Astrocyte (in vitro differentiated cells and primary cell): ENCODE measurements around the gene TBC1D24. TPM values are rescaled to one million over a fixed set of nuclear protein-coding genes. Genes with fewer than 3 reads are reported as not detected.

ENCODE experiments used
- DNase-seq: peaks from one replicate; pipeline ENCODE4 v3.0.0-alpha.2; 2010; ENCODE audit warnings: low read depth
- FAIRE-seq: peaks from 2 replicates; lab custom pipeline; 2011; peaks lifted over from hg19 to GRCh38; lab: Jason Lieb, UNC
- H2AFZ ChIP-seq: 2 replicates; pipeline ENCODE4 v1.6.0; 2012; ENCODE audit warnings: low read depth, low read length, inconsistent platforms
- H3K27ac ChIP-seq: 2 replicates; pipeline ENCODE4 v1.5.1; 2011; ENCODE audit warnings: low read depth, low read length, inconsistent platforms
- H3K27me3 ChIP-seq: 2 replicates; pipeline ENCODE4 v1.6.0; 2011; ENCODE audit warnings: low read length, inconsistent platforms; ENCODE audit not compliant: insufficient read depth
- H3K36me3 ChIP-seq: 2 replicates; pipeline ENCODE4 v1.5.1; 2011; ENCODE audit warnings: low read length, inconsistent platforms; ENCODE audit not compliant: insufficient read depth
- H3K4me1 ChIP-seq: 2 replicates; pipeline ENCODE4 v1.5.1; 2011; ENCODE audit warnings: low read length, inconsistent platforms; ENCODE audit not compliant: insufficient read depth
- H3K4me2 ChIP-seq: 2 replicates; pipeline ENCODE4 v1.6.0; 2012; ENCODE audit warnings: low read length, inconsistent platforms
- H3K4me3 ChIP-seq: 2 replicates; pipeline ENCODE4 v1.5.1; 2011; ENCODE audit warnings: low read depth, mild to moderate bottlenecking, low read length, inconsistent platforms; ENCODE audit not compliant: insufficient read depth
- H3K79me2 ChIP-seq: 2 replicates; pipeline ENCODE4 v1.6.0; 2012; ENCODE audit warnings: mild to moderate bottlenecking, low read length, inconsistent platforms; ENCODE audit not compliant: insufficient read depth
- H3K9ac ChIP-seq: 2 replicates; pipeline ENCODE4 v1.6.0; 2012; ENCODE audit warnings: mild to moderate bottlenecking, low read length, inconsistent platforms
- H3K9me3 ChIP-seq: 2 replicates; pipeline ENCODE4 v1.5.1; 2012; ENCODE audit warnings: low read depth, mild to moderate bottlenecking, low read length, inconsistent platforms; ENCODE audit not compliant: insufficient read depth
- H4K20me1 ChIP-seq: 2 replicates; pipeline ENCODE4 v1.6.0; 2012; ENCODE audit warnings: low read length, inconsistent platforms; ENCODE audit not compliant: insufficient read depth
- H3K27ac Mint-ChIP-seq: one replicate; pipeline ENCODE4 v1.8.0; 2021; ENCODE audit warnings: mild to moderate bottlenecking, mixed read lengths; ENCODE audit not compliant: unreplicated experiment
- H3K27me3 Mint-ChIP-seq: one replicate; pipeline ENCODE4 v1.8.0; 2021; ENCODE audit warnings: low read depth, mixed read lengths; ENCODE audit not compliant: unreplicated experiment
- H3K36me3 Mint-ChIP-seq: one replicate; pipeline ENCODE4 v1.8.0; 2021; ENCODE audit warnings: low read depth, mixed read lengths; ENCODE audit not compliant: unreplicated experiment
- H3K4me1 Mint-ChIP-seq: one replicate; pipeline ENCODE4 v1.8.0; 2021; ENCODE audit warnings: low read depth, mixed read lengths; ENCODE audit not compliant: unreplicated experiment
- H3K4me3 Mint-ChIP-seq: one replicate; pipeline ENCODE4 v1.8.0; 2021; ENCODE audit warnings: mild to moderate bottlenecking, moderate library complexity, mixed read lengths; ENCODE audit not compliant: unreplicated experiment
- H3K9me3 Mint-ChIP-seq: one replicate; pipeline ENCODE4 v1.8.0; 2021; ENCODE audit warnings: mild to moderate bottlenecking, mixed read lengths; ENCODE audit not compliant: unreplicated experiment
- CTCF ChIP-seq: IDR thresholded peaks from 2 replicates; pipeline ENCODE4 v1.5.1; 2011; ENCODE audit warnings: low read depth, mild to moderate bottlenecking, inconsistent platforms, low read length, moderate library complexity; ENCODE audit not compliant: insufficient read depth
- EZH2 ChIP-seq: IDR thresholded peaks from 2 replicates; pipeline ENCODE4 v1.6.1; 2012; ENCODE audit warnings: mild to moderate bottlenecking, low read length, inconsistent platforms; ENCODE audit not compliant: insufficient read depth
- total RNA-seq: library from RNA; stranded (reverse); gene quantifications from 2 replicates; pipeline ENCODE4 v1.2.1, GENCODE V29; 2021

Gene TBC1D24
- total RNA-seq, 1 donor from 2014 or later, result 13.4 TPM

DNA sequence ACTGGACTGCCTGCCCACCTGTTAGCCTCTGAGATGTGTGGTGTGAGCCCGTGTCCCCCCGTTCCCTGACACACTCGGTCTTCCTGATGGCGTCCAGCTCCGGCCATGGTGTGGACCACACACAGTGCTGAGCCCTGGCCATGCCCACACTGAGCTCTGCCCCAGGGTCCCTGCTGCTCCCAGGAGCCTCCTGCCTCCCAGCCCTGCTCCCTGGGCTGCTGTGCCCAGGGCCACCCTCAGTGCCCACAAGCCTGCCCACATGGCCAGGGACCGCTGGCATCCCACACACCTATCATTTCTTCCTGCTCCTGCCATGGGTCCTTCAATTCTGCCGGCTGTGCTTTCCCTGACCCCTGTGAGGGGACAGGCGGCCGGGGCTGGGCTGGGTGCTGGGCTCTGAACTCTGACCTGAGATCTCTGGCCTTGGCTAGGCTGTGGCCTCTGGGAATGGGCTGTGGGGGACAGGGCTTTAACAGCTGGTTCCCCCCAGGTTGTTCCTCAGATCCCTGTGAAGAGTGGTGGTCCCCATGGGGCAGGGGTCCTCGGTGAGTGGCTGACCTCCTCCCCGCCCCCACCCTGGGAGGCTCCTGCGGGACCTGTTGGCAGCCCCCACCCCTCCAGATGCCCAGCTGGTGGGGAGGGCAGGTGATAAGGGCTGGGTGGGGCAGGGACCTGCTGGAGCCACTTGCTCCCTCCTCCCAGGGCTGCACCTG is 52.3 kb downstream of the TBC1D24 start:
- Histone ChIP-seq H3K4me1 (peaks cover 9% of the 10 kb centered on the region), H3K36me3 (peaks cover 19% of the 10 kb centered on the region), H2AFZ (no peak overlapping the region), H3K9me3 (no peaks in the 10 kb centered on the region), H3K79me2 (peaks cover 21% of the 10 kb centered on the region), H4K20me1 (peaks cover 26% of the 10 kb centered on the region), H3K9ac (no peak overlapping the region), H3K4me2 (no peak overlapping the region), H3K27me3 (no peaks in the 10 kb centered on the region), H3K27ac (no peak overlapping the region), H3K4me3 (no peak overlapping the region)
- FAIRE-seq, result no peak
- Mint-ChIP-seq H3K4me1 (no peaks in the 10 kb centered on the region), H3K27ac (no peak overlapping the region), H3K4me3 (no peak overlapping the region), H3K36me3 (peaks cover 9% of the 10 kb centered on the region), H3K9me3 (no peaks in the 10 kb centered on the region), H3K27me3 (no peaks in the 10 kb centered on the region)
- DNase-seq, result no peak
- TF ChIP-seq CTCF, result no peak
- TF ChIP-seq EZH2, result no peak

GRCh38 chr16:2527784-2528100 is 52.8 kb downstream of the TBC1D24 start:
- H3K4me1 Mint-ChIP-seq, result no peaks in the 10 kb centered on the region
- no peak overlapping the region for H3K27ac ChIP-seq
- no peaks in the 10 kb centered on the region for H3K27me3 ChIP-seq
- H3K79me2 ChIP-seq, result peaks cover 21% of the 10 kb centered on the region
- no peak overlapping the region for H3K9ac ChIP-seq
- TF ChIP-seq CTCF (no peak), EZH2 (no peak)
- no peak overlapping the region for H3K27ac Mint-ChIP-seq
- no peak for FAIRE-seq
- no peak overlapping the region for H2AFZ ChIP-seq
- peaks cover 26% of the 10 kb centered on the region for H4K20me1 ChIP-seq
- no peak overlapping the region for H3K4me3 Mint-ChIP-seq
- peaks cover 9% of the 10 kb centered on the region for H3K36me3 Mint-ChIP-seq
- no peaks in the 10 kb centered on the region for H3K27me3 Mint-ChIP-seq
- no peaks in the 10 kb centered on the region for H3K9me3 Mint-ChIP-seq
- peaks cover 14% of the 10 kb centered on the region for H3K4me1 ChIP-seq
- no peak overlapping the region for H3K4me3 ChIP-seq
- H3K4me2 ChIP-seq, result no peak overlapping the region
- peaks cover 19% of the 10 kb centered on the region for H3K36me3 ChIP-seq
- H3K9me3 ChIP-seq, result no peaks in the 10 kb centered on the region
- DNase-seq, result no peak
